T-helper 1 cell (primary cell): ENCODE data around the gene HAUS7.

Source experiments
- DNase-seq, 5 donors: peaks; one replicate each; pipeline ENCODE4 v3.0.0-alpha.2; 2012 to 2020
- total RNA-seq, 4 donors: gene quantifications; one replicate each; lab custom pipeline; 2026; lab: John Stamatoyannopoulos, UW

The HAUS7 gene
- total RNA-seq: 2.1 to 3.6 (median 3.1) reads per million in 4 donors

- DNase-seq: peak; percentile 80 to 95 (median 83)
Observed at GRCh38 chrX:153470411-153471363, at the start of gene HAUS7. Gene HAUS7 (minus strand): TSS chrX:153470576. CDS start chrX:153470557, 19 bp downstream.

- no peak for DNase-seq
Observed at GRCh38 chrX:153519569-153520286, 49.4 kb upstream of the HAUS7 start.

- DNase-seq: no peak
Observed at GRCh38 chrX:153517946-153518834, 47.8 kb upstream of the HAUS7 start.

DNA sequence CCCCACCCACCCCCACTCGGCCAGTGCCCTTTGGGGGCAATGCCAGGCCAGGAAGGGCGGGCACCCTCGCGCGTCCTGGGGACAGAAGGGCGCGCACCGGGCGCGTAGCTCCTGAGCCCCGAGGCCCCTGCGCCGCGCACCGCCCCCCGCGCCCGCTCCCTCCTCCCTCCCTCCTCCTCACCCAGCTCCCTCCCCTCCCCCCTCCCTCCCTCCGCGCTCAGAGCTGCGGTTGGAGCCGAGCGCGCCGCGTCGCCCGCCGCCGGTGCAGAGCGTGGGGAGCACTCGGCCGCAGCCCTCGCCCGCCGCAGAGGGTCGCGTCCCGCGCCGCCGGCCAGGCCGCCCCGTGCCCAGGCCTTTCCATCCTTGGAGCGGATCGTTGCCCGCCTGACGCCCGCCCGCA is 47.0 kb upstream of the HAUS7 start, which contains the start of gene ATP2B3:
TSS of gene ATP2B3 (plus strand) at position 220 of the 400 bp plus-strand sequence. CDS start 18,606 bp downstream, outside the sequence.
- DNase-seq: no peak

DNA sequence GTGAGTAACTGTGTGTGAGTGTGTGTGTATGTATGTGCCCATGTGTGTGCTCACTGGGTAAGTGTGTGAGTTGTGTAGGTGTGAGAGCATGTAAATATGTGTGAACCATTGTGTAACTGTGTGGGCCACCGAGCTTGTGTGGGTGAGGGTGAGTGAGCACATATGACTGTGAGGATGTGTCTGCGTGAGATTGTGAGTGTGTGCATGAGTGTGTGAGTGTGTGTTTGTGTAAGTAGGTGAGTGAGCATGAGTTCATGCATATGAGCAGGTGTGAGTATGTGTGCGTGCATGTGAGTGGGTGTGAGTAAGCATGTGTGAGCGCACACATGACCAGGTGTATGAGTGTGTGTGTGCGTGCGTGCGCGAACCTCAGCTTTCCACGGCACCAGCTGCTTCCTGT is 45.7 kb upstream of the HAUS7 start:
- DNase-seq: no peak

DNA sequence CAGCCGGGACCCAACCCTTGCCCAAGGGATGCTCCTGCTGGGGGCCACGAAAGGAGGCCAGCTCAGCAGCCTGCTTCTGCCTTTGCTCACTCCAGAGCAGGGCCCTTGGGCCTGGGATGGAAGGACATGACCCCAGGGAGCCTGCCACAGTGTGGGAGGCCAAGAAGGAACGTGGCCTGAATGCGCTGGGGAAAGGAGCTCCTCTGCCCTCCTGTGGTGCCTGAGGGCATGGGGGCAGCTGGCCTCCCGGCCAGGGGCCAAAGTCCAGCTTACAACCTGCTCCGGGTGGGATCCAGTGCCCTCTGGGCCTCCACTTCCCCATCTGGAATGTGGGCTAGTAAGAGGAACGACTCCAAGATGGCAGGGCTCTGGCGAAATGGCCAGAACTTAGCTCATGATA is 45.1 kb upstream of the HAUS7 start:
- DNase-seq: no peak

GRCh38 chrX:153514259-153514658 is 43.9 kb upstream of the HAUS7 start:
- no peak for DNase-seq

GRCh38 chrX:153513265-153513664 is 42.9 kb upstream of the HAUS7 start:
- no peak for DNase-seq

DNA sequence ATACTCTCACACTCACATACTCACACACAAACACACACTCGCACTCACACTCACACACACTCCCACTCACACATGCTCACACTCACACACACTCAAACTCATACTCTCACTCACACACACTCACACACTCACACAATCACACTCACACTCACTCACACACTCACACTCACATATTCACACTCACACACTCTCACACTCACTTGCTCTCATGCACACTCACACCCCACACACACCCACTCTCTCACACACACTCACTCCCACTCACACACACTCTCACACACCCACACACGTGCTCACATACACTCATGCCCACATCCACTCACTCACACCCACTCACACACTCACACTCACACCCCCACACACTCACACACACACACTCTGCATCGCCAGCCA is 42.1 kb upstream of the HAUS7 start:
- DNase-seq: no peak

GRCh38 chrX:153511784-153512500 is 41.6 kb upstream of the HAUS7 start:
- DNase-seq: no peak

DNA sequence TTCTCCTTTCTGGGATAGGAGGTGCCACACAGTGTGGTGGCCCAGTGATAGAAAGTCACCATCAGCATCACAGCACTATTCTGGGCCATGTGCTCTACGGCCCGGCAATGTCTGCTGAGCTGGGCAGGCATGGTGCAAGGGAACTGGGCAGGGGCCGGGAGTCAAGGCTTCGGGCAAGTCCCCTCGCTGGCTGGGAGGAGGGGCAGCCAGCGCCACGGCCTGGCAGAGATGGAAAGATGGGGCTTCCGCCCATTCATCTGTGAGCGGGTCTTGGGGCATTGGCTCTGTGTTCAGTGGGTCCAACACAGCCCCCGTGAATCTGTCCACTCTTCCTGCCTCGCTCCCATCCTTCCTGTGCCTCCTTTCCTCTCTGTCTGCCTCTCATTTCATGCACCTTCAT is 40.0 kb upstream of the HAUS7 start:
- DNase-seq: no peak

DNA sequence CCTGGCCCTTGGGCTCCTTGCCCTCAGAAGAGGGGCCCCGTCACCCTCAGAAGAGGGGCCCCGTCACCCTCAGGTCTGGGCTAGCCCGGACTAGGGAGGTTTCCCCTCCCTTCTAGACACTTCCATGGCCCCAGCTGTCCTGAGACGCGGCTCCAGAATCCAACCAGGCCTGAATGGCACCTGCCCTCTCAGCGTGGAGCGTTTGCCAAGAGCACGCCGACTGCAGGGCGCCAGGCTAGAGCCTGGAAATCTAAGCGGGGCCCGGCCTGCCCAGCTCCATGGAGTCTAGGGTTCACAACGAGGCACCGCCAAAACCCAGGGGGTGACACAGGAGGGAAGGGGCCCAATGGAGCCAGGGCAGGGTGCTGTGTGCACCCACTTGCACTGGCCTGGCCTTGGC is 39.2 kb upstream of the HAUS7 start:
- no peak for DNase-seq

DNA sequence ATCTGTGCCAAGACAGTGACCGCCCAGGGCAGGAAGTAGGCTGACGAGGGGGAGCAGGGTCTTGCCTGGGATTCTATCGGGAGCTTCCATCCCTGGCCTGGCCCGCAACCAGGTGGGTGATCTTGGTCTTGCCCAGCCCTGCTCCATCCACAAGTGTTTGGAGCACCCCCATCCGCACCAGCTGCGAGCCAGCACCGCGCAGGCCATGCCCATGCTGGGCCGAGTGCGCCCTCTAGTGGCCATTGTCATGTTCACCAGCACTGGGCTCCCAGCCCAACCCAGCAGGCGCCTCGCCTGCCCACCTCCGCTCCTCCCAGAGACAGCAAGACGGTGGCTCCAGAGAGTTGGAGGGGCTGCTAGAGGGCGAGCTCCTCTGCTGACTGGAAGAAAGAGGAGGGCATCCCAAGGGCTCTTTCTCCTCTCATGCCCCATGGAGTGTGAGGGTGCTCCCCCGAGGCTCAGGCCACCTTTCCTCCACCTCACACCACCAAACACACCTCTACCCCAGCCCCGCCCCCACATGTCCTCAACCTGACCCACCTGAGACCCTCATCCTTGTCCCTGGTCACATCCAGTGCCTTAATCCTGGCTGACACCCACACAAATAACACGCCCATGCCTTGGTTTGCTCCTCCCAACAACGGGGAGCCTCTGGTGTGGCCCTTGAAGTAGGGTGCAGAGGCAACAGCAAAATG is 37.3 kb upstream of the HAUS7 start:
- DNase-seq: peak; percentile 61 to 78 (median 70)

GRCh38 chrX:153505361-153505760 is 35.0 kb upstream of the HAUS7 start:
- DNase-seq: no peak

- DNase-seq: no peak
Observed at GRCh38 chrX:153504445-153505016, 34.2 kb upstream of the HAUS7 start.

- no peak for DNase-seq
Observed at GRCh38 chrX:153502796-153503195, 32.4 kb upstream of the HAUS7 start.

GRCh38 chrX:153502131-153502530 is 31.8 kb upstream of the HAUS7 start:
- no peak for DNase-seq

DNA sequence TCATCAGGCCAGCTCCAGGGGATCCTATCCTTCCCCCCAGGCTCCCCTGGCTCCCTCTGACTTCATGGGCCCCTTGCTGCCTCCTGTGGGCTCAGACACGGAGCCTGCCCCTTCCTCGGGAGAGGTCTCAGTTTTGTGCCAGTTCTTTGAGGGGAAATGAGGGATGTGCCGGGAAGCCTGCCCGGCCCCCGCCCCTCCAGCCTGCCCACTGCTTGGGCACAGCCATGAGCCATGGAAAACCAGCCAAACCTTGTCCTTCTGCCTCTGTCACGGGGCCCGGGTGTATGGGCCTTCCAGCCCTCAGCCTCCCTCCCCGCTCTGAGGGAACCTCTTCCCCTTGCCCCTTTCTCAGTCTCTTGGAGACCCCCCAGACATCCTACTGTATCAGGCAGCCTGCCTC is 31.2 kb upstream of the HAUS7 start:
- DNase-seq: no peak

GRCh38 chrX:153500676-153501280 is 30.4 kb upstream of the HAUS7 start:
- DNase-seq: no peak

- DNase-seq: no peak
Observed at GRCh38 chrX:153499876-153500275, 29.5 kb upstream of the HAUS7 start.
